GM12891 (cell line): Measurements from ENCODE around the gene ARHGAP21.
"Not testable (repeated sequence)": the region's sequence is repeated elsewhere in the genome, so short reads cannot be mapped to it uniquely, and the experiment has no call there.

Experiments used
- POLR2A ChIP-seq: IDR thresholded peaks from 2 replicates; pipeline ENCODE4 v1.6.1; 2011; ENCODE audit warnings: low read depth, low read length, control low read depth
- POLR2AphosphoS5 ChIP-seq: IDR thresholded peaks from 2 replicates; pipeline ENCODE4 v1.6.1; 2011; ENCODE audit warnings: low read depth, low read length, control low read depth

DNA sequence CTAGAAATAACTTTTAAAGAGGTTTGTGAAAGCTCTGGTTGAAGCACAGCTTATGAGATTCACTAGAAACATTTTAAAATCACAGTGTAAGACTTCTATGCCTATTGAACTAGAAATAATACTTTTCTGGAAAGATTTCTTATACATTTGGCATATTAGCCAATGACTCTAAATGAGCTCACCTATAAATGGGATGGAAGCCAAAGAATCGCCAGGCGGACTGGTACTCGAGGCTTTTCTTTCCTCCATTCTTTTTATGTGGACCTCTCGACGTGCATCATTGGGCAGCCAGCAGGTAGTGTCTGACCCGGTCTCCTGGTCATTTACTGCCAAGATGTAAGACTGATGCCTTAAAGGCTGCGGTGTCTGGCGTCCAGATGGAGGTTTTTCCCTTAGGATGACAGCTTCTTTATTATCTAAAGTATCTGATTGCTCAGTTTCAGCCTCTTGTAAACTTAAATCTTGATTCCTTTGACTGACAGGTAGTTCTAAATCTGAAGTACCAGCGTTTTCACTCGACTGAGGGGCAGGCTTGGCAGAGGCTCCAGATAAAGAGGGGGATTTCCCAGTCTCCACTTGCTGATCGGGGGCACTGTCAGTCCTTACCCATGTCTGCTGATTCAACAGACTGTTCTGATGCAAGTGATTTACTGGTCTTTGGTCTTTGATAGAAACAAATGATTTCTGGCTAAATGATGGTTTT is 104.2 kb downstream of the ARHGAP21 start:
- not testable (repeated sequence) for TF ChIP-seq POLR2AphosphoS5, POLR2A
